Adrenal gland (tissue), 5 donors: Measurements from ENCODE around the gene MITF.

Experiments
- CTCF ChIP-seq, 6 experiments: fragments of 450-650 bp in 4 of 6; fragments of 200-600 bp in 2 of 6; sonication (generic) in 1 of 6; IDR thresholded peaks; 1 replicate in 5 of 6; 2 replicates in 1 of 6; pipeline versions ENCODE4 v1.5.1 to v1.8.0; 2016 to 2021; ENCODE audit warnings: antibody characterized with exemption in 6 of 6, mild to moderate bottlenecking in 2 of 6, moderate library complexity in 1 of 6
- POLR2A ChIP-seq, 2 donors: fragments of 450-650 bp; IDR thresholded peaks; one replicate each; pipeline ENCODE4 v1.6.1; 2017; ENCODE audit warnings: antibody characterized with exemption in 2 of 2, mild to moderate bottlenecking in 2 of 2, moderate library complexity in 1 of 2
- donor health status: DM: no; HTN: no; CAD: no.

- TF ChIP-seq POLR2A (IDR thresholded peaks at IDR 0.05) (no peak), CTCF (IDR thresholded peaks at IDR 0.05) (no peak)
These were observed 1.9 kb downstream of the MITF start for GRCh38 chr3:69741032-69741767.
